ENCODE measurements around the gene DYNLT2B.
"Not testable (repeated sequence)": the region's sequence is repeated elsewhere in the genome, so short reads cannot be mapped to it uniquely, and the experiment has no call there.

The DYNLT2B gene

DNA sequence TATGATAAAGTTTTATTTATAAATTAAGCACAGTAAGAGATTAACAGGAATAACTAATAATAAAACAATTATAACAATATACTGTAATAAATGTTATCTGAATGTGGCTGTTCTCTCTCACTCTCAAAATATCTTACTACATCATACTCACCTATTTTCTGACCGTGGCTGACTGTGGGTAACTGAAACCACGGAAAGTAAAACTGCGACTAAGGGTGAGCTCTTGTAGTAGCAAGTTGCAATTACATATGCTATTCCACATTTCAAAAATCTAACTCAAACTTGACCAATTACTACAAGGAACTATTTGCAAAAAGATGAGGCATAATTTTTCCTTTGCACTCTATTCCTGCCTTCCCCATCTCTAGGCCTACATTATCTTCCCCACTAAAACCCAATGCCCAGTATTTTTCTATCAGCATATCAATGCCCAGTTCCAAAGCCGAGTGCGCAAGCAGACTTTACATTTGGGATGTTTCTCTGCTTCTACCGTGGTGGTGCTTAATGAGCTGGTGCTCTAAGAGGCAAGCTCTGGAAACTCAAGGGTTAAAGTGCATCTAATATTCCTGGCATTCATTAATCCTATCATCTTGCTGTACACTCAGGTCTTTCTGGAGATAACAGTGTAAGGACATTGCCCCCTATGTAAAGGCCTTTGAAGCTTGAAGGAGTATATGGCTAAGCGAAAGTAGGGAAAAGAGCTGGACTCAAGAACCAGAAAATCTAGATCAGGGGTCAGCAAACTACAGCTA, 37.2 kb downstream of the DYNLT2B start:
- no peak for DNase-seq (ENCODE audit: low read depth, low spot score)
- H3K4me3 ChIP-seq (ENCODE audit: low read length), result no peak overlapping the region

DNA sequence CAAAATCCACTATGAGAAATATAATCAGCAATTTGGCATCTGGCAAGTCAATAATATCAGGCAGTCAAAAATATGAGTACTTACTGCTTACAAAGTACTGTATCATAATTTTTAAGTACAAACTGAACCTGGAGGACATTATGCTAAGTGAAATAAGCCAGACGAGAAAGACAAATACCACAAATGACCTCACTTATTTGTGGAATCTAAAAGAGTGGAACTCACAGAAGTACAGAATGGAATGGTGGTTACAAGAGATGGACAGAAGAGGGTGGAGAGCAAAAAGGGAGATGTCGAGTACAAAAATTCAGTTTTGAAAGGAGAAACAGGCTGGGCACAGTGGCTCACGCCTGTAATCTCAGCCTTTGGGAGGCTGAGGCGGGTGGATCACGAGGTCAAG, 42.9 kb downstream of the DYNLT2B start:
- DNase-seq (ENCODE audit: low read depth, low spot score), result no peak
- no peak overlapping the region for H3K4me3 ChIP-seq (ENCODE audit: low read length)

DNA sequence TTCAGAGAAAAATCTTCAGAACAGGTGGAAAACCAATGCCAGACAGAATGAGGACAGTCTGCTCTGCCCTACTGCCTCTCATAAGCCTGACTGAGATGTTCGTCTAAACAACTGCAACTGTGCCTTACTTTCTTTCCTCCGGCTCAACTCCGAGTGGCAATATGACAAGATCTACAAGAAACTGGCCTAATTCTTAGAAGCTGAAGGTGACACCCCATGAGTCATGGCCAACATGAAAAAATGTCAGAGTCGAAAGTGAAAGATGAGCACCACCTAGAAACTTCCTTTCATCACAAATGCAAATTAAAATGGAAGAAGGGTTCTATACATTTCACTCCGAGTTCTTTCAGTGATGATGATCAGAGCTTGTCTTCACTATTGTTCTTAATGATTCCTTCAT, 43.5 kb downstream of the DYNLT2B start:
- H3K4me3 ChIP-seq (ENCODE audit: low read length), result no peak overlapping the region
- DNase-seq (ENCODE audit: low read depth, low spot score), result no peak

DNA sequence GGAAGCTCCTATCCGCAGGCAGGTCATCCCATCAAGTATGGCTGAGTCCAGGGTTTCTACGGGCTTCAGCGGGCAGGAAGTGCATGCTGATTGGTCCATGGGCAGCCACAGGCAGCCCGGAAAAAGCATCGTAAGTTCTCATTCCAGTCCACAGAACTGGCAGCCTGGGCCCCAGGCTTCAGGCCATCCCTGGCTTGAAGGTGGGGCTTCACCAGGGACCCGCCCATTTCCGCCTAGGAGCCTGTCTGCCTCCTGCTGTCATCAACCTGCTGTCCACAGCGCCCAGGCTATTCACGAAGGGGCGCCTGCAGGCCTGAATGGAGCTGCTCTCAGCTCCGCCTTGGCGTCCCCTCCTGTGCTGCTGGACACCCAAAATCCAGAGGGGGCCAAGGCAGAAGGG, 44.4 kb downstream of the DYNLT2B start:
- no peak overlapping the region for H3K4me3 ChIP-seq (ENCODE audit: low read length)
- DNase-seq (ENCODE audit: low read depth, low spot score), result no peak

DNA sequence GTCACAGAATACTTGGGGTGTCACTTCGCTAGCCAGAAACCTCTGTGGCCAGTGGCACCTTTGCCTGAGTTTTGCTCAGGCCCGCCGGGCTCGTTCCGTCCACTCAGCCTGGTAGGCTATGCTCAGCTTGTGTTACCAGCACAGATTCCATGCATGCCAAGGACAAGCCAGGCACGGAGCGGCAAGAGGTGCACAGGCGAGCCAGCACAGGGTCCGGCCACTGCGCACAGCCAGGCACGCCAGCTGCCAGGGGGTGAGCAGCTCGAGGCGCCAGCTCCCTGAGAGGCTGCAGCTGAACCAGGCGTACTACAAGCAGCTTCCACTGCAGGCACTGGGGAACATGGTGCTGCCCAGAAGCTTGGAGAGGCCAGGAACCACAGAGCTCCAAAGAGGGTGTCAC, 45.2 kb downstream of the DYNLT2B start:
- no peak overlapping the region for H3K4me3 ChIP-seq (ENCODE audit: low read length)
- DNase-seq (ENCODE audit: low read depth, low spot score), result no peak

DNA sequence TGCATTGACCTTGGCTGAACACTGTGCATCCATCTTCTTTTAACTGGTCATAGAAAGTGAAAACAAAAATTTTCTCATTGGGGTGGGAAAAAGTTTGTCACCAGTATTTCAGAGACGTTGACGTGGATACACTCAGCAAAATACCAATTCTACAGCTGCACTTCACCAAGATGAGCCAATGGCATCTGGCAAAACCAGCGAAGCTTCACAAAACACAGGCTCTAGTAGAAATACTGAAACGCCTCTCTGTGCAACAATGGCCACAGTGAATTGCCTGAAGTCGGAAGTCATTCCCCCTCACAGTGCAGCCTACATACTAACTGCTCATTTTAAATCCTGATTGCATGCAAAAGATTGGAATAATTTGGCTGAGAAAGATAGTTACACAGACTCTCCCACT, 47.5 kb downstream of the DYNLT2B start:
- DNase-seq (ENCODE audit: low read depth, low spot score), result no peak
- H3K4me3 ChIP-seq (ENCODE audit: low read length), result no peak overlapping the region

DNA sequence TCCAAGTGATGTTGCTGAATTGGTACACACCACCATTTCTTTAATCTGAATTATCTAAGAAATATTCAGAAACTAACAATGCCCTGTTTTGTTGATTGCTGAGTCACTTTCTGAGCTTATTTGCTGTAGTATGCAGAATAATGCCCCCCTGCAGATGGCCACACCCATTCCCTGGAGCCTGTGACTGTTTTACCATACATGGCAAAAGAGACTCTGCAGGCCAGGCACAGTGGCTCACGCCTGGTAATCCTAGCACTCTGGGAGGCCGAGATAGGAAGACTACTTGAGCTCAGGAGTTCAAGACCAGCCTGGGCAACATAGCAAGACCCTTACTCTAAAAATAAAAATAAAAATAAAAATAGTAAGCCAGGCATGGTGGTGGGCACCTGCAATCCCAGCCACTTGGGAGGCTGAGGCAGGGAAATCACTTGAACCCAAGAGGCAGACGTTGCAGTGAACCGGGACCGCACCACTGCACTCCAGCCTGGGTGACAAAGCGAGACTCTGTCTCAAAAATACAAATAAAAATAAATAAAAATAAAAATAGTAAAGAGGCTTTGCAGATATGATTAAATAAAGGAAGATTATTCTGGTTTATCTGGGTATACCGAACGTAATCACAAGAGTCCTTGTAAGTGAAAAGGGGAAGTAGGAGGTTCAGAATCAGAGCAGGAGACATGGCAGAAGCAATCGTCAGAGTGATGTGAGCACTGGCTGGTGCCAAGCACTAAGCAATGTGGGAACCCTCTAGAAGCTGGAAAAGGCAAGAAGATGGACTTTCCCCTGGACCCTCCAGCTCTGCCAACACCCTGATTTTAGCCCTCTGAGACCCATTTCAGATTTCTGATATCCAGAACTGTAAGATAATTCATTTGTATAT, 49.5 kb downstream of the DYNLT2B start:
- no peak for DNase-seq (ENCODE audit: low read depth, low spot score)
- H3K4me3 ChIP-seq (ENCODE audit: low read length), result no peak overlapping the region

DNA sequence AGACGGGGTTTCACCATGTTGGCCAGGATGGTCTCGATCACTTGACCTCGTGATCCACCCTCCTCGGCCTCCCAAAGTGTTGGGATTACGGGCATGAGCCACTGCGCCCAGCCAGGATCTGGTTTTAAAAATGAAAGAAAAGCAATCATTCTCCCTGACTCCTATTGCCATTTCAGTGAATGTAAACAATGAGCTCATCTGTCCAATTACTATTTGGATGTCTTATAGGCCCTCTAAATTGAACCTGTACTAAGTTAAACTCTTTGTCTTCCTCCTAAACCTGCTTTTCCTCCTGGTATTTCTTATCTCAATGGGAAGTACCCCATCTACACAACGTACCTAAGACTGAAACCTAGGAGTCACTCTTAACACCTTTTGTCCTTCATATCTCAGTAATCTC, 54.2 kb downstream of the DYNLT2B start:
- DNase-seq (ENCODE audit: low read depth, low spot score), result no peak
- no peak overlapping the region for H3K4me3 ChIP-seq (ENCODE audit: low read length)

DNA sequence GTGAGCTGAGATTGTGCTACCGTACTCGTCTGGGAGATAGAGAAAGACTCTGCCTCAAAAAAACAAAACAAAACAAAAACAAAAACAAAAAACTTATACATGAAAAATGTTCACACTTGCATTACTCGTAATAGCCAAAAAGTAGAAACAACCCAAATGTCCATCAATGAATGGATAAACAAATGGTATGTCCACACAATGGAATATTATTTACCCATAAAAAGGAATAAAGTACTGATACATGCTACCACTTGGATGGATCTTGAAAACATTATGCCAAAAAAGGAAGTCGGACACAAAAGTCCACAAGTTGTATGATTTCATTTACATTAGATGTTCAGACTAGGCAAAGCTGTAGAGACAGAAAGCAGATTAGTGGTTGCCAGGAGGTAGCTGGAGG, 57.3 kb downstream of the DYNLT2B start:
- no peak for DNase-seq (ENCODE audit: low read depth, low spot score)
- no peak overlapping the region for H3K4me3 ChIP-seq (ENCODE audit: low read length)

DNA sequence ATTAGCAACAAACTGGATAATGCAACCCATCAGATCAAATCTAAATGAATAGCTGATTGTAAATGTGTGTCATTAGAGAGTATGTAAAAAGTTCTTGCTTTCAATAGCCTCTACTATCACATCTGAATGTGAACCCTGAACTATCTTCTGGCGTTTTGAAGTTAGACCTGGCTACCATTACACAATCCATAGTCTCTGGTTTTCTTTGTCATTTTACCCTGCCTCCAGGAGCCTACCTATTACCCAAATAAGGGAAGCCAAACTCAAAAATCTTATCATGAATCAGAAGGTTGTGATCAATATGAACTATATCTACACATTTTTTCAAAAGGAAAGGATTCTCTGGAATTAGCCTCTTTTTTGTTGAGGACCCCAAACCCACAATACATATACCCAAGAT, 62.3 kb downstream of the DYNLT2B start:
- H3K4me3 ChIP-seq (ENCODE audit: low read length), result no peak overlapping the region
- no peak for DNase-seq (ENCODE audit: low read depth, low spot score)

DNA sequence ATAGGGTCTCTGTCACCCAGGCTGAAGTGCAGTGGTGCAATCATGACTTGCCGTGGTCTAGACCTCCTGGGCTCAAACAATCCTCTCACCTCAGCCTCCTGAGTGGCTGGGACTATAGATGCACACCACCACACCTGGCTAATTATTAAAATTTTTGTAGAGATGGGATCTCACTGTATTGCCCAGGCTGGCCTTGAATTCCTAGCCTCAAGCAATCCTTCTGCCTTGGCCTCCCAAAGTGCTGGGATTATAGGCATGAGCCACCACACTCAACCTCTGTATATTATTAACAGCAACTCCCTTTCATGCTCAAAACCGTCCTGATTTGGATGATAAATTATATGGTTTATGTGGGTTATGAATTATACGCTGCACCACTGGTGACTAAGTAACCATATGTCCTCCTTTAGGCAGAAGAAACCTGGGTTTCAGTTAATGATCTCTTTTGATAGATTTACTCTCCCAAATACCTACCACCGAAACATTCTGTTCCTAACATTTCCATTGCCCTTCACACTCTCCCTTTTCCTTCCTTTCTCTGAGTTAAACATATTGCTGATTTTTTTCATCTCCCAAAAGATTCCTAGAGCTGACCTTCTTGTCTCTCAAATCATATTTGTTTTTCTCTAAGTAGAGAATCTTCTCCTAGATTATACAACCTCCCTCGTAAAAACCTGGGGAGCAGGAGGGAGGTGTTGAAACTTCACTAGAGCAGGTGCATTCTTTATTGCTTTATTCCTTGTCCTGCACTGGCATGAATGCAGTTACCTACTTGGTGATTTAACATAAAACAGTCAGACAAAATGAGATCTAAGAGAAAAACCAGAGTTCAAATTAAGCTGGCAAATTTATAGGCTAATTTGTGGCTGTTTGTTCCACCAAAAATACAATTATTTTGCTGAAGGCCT, 63.4 kb downstream of the DYNLT2B start:
- H3K4me3 ChIP-seq (ENCODE audit: low read length), result no peak overlapping the region
- no peak for DNase-seq (ENCODE audit: low read depth, low spot score)

DNA sequence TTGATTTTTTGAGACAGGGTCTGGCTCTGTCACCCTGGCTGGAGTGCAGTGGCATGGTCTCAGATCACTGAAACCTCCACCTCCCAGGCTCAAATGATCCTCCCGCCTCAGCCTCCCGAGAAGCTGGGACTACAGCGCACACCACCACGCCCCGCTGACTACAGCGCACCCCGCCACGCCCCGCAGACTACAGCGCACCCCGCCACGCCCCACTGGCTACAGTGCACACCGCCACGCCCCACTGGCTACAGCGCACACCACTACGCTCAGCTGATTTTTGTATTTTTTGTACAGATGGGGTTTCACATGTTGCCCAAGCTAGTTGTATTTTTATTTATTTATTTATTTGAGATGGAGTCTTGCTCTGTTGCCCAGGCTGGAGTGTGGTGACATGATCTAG, 66.1 kb downstream of the DYNLT2B start:
- no peak for DNase-seq (ENCODE audit: low read depth, low spot score)
- no peak overlapping the region for H3K4me3 ChIP-seq (ENCODE audit: low read length)

DNA sequence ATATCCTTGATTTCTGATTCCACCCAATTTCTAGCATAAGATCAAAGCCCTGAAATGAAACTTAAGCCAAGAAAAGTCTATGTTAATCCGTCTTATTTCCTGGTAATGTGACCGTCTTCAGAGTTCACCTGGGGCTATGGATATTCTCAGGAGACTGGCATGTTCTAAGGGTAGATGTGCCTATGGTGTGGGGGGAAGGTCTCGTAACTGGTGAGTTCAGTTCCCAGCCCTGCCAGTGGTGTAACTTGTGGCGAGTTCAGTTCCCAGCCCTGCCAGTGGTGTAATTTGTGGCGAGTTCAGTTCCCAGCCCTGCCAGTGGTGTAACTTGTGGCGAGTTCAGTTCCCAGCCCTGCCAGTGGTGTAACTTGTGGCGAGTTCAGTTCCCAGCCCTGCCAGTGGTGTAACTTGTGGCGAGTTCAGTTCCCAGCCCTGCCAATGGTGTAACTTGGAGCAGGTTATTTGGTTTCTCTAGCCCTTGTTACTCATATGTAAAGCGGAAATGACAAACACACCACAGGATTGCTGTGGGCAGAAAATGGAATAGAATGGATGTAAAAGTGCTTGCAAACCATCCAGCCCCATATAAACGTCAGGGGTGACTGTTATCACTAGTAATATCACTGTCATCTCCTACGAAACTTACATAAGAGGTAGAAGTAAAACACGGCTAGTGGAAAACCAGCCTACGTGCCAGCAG, 71.3 kb downstream of the DYNLT2B start:
- H3K4me3 ChIP-seq (ENCODE audit: low read length), result no peak overlapping the region
- peak; percentile 86 for DNase-seq (ENCODE audit: low read depth, low spot score)

DNA sequence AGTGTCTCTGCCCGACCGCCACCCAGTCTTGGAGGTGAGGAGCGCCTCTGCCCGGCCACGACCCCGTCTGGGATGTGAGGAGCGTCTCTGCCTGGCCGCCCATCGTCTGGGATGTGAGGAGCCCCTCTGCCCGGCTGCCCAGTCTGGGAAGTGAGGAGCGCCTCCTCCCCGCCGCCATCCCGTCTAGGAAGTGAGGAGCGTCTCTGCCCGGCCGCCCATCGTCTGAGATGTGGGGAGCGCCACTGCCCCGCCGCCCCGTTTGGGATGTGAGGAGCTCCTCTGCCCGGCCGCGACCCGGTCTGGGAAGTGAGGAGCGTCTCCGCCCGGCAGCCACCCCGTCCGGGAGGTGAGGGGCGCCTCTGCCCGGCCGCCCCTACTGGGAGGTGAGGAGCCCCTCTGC, 73.9 kb downstream of the DYNLT2B start:
- not testable (repeated sequence) for DNase-seq (ENCODE audit: low read depth, low spot score); H3K4me3 ChIP-seq (ENCODE audit: low read length)

DNA sequence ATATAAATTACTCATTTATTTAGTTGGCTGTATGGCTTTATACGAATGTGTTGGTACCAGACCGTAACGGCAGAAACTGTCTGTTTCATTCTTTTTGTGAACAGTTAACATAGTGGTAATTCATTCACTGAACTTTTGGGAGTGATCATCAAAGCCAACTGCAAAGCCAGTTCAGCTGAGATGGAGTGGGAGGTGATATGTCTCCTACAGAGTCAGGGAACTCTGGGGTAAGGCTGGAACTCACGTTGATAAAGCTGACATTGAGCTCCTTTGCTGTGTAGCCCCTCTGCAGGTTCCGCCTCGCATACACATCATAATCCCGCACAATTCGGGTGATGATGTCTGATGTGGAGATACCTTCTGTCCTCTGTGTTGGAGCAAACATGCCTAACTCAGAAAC, 76.3 kb downstream of the DYNLT2B start:
- H3K4me3 ChIP-seq (ENCODE audit: low read length), result no peak overlapping the region
- DNase-seq (ENCODE audit: low read depth, low spot score), result no peak

Measured in Jurkat, Clone E6-1 (cell line).